NCI-H524 (cell line): ENCODE results near the gene PAIP1.
"Not testable (repeated sequence)": the region's sequence is repeated elsewhere in the genome, so short reads cannot be mapped to it uniquely, and the experiment has no call there.

Experiments
- DNase-seq, 2 experiments: peaks; one replicate each; lab custom pipeline; 2025; lab: John Stamatoyannopoulos, UW

PAIP1 gene

DNA sequence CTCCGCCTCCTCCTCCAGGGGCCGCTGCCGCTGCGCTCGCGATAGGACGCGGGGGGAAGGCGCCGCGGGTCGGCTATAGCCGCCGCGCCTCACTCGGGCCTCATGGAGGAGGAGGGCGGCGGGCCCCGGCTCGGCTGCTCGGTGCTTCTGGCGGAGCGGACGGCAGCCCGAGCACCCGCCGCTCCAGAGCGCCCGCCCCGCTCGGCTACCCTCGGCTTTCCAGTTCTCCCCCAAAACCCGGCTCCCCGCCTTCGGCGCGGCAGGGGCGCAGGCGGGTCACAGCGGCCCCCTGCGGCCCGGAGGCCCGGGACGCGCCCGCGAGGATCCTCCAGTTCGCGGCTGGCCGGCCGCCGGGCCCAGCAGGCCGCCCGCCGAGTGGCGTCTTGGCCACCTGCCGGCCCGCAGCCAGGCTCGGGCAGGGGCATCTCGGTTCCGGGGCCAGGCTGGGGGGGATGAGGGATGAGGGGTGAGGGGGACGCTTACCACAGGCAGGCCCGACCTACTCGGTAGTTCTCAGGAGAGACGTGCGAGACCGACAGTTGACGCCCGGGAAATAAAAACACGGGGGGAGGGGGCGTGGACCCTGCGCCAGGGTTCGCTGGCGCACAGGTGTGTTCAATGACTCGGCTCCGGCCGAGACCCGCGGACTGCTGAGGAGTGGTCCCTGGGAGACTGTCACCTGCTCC is at the start of gene PAIP1:
Gene PAIP1, minus strand, starts transcription at position 221 of the 686 bp plus-strand sequence. CDS start 231 bp downstream, outside the sequence.
- DNase-seq = peak; percentile 86

GRCh38 chr5:43606351-43606750 is 49.5 kb upstream of the PAIP1 start:
- no peak for DNase-seq

- DNase-seq = no peak
Measured at GRCh38 chr5:43604699-43605098, 47.8 kb upstream of the PAIP1 start.

DNA sequence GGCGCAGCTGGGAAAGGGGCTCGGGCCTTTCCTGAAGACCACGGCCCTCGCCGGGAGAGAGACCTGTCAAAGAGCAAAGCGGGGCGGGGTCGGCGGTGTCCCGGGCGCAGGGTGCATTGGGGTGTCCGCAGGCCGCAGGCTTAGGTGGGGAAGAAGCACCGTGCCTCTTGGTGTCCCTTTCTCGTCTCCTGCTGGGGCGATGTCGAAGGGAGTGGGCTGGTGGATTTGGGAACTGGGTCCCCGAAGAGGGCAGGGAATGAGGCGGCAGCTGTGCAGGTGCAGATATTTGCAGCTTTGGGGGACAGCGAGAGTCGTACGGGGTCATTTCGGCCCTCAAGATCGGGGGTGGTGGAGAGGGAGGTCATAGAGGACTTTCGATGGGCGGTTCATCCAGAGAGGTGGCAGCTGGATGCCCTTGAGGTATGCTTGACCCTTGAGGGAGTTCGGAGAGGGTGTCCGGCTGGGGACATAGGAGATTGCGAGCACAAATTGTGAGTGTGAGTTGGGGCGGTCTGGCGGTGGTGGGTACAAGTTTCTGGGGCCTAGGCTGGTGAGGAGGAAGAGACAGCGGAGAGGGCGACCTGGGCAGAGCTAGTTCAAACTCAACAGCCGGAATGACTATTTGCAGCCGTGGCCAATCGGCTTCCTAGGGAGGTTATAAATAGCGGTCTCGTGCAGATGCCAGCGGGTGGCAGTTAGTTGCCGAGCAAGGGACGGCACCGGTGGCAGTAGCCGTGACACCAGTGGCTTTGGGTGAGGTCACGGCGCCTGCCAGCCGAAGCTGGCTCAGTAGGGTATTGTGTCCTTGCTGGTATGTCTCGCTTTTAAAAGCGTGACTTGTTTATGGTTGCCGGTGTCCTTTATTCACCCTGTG is 46.7 kb upstream of the PAIP1 start:
- peak; percentile 42 to 71 for DNase-seq

DNA sequence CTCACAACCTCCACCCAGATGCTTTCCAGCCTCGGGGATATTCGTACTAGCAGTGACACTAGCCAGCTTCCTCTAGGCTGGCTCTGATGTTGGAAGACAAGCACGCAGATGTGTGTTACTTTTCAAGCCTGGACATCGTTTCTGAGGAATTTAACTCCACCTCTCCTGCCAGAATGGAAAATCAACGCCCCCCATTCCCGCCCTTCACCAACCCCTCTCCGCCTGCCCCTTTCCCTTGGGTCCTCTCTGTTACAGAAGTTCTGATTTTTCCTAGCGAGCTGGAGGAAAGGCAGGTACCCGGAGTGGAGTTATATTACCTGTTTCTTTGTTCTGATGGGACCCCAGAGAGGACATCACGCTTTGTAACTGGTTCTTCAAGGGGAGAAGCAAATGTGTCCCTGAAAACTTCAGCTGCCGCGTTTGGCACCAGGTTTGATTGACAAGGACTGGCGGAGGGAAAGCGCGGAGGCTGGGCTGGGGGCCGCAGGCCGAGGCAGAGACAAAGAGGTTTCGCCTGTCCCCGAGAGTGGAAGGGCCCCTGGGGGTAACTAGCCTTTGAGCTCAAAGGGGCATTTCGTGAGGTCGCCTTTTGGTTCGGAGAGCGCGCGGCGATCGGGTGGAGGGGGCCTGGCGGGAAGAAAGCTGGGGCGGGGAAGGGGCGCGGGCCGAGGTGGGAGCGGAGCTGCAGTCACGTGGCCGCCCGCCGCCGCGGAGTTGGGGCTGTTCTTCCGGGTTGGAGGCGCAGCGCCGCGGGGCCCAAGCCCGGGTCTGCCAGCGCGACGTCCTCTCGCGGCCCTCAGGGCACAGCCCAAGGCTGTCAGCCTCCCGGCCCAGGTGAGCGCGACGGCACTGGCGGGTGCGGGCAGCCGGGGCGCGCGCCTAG is 45.8 kb upstream of the PAIP1 start, which contains the start of gene NNT:
Gene NNT, plus strand, starts transcription at position 720 of the 883 bp plus-strand sequence. CDS start 6,016 bp downstream, outside the sequence.
- peak; percentile 62 to 75 for DNase-seq

- peak in 1 of 2 experiments; percentile 25 for DNase-seq
Measured at GRCh38 chr5:43601454-43602260, 44.8 kb upstream of the PAIP1 start.

- DNase-seq = not testable (repeated sequence)
Measured at GRCh38 chr5:43598927-43599326, 42.0 kb upstream of the PAIP1 start.

DNA sequence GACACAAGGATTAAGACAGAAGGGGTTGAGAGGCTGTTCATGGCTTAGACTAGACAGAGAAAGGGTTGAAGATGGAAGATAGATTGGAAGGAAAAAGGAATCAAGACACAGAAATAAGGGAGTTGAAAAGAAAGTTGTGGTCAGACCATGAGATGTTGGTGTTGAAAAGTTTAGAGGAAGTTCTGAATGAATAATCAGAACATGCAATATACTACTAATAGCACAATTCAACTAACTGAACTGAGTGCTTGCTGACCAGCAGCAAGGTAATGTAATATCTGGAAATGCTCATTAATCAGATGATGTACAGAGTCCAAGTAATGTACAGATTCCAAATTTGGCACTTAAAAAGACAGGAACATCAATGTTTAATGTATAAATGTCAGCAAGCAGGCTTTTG is 35.5 kb upstream of the PAIP1 start:
- no peak for DNase-seq

DNA sequence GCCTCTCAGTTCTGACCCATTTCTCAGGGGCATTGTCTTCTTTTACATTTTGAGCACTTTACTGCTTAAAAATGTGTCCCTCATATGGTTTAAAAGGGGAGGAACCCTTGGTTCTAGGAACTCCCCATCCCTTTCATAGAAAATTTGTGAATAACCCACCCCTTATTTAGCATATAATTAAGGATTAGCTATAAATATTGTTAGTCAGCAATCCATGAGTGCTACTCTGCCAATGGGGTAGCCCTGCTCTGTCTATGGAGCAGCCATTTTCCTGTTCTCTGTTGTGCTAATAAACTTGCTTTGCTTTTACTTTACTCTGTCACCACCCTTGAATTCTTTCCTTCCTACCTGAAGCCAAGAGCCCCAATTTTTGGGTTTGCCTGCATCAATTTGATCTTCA is 33.8 kb upstream of the PAIP1 start:
- DNase-seq = no peak

DNA sequence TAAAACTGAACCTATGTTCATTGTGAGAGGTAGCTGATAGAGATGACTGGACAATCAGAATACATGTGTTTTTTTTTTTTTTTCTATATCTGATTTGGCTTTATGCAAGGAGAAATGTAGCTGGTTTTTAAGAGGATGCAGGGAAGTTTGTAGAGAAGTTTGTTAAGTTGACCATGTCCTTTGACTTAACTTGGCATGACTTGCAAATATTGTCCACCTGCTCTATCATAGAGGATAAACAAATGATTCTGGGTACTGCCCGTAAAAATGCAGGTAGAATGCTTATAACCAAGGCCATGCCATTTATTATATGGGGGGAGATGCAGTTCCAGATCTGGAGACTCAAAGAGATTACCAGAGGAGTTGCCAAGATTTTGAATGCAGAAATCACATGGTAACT is 32.4 kb upstream of the PAIP1 start:
- DNase-seq = no peak

DNA sequence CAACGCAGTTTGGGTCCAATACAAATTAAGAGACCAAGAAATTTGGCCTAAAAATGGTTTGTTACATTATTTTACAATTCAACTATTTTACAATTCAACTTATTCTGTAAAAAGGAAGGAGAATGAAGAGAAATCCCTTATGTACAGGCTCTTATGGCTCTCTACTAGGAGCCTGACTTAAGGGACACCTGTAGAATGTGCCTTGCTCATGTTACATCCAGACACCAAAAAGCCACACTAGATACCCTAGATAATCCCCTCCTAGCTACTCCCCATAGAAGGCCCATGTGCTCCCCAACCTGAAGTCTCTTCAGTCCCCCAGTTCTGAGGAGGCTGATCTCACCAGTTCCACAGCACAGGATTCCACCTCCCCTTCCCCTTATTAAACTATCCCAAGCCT is 32.0 kb upstream of the PAIP1 start:
- no peak for DNase-seq

- DNase-seq = no peak
Measured at GRCh38 chr5:43584166-43584699, 27.4 kb upstream of the PAIP1 start.

DNA sequence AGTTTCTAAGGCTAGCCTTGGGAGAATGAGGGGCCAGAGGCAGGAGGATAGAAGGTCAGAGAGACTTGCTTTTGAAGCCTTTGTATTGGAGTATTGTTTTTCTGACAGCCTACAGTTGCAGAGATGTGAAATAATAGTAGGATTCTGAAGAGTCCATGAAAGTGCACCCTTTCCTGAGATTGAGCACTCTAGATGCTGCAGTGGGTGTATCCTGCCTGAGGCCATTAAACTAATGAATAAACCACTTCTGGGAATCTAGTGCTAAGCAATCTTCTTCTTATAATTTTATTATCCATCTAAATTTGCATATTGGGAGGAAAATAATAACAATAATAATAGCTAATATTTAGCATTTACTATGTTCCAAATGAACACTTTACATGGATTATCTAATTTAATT is 26.8 kb upstream of the PAIP1 start:
- no peak for DNase-seq

DNA sequence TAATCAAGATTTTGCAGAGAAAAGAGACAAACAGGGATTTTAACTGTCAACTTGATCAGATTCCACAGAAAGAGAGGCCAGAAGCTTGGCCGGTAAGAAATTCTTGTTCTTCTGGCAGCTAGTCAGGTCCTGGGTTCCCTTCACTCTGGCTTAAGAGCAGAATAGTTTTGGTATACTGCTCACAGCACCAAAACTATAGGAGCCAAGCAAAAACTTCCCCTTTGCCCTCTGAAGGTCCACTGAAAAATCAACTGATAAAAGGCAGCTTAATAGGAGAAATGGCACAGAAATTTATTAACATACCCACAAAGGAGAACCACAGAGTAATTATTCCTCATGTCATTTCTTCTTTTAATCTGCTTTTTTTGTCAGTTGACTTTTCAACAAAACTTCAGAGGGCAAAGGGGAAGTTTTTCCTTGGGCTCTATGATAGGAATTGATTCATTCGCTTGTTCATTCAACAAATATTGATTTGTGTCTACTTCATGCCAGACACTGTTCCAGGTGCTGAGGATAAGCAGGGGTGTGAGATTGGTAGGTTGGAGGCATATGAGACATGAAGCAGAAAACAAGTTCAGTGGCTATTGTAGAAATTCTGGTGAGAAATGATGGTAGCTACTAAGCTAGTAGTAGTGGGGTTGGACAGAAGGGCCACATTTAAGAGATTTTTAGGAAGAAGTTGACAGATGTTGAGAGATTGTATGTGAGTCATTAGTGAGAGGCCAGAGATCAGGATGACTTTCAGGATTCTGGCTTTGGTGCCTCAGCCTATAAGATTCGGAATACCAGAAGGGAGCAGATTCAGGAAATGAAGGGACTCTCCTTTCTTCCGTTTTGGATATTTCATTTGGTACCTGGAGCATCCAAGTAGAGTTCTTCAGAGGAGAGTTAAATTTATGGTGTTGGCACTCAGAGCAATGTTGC is 25.5 kb upstream of the PAIP1 start:
- peak; percentile 4 to 57 for DNase-seq

DNA sequence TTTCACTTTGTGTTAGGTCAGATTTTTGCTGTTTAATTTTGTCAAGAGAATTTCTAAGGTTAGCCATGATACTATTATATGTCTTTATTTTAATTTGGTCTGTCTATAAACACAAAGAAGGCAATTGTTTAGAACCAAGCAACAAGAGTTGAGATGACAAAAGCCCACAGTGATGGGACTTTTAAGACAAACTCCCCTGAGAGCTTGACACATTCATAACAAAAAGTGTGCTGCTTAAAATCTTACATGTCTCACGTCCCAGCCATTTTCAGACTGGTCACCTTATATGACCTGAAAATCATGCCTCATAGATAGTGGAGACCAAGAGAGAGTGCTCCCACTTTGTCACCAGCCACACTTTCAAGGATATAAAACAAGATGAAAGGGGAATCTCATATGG is 24.5 kb upstream of the PAIP1 start:
- DNase-seq = no peak

- peak; percentile 98 to 99 for DNase-seq
Measured at GRCh38 chr5:43580402-43581210, 23.7 kb upstream of the PAIP1 start.

DNA sequence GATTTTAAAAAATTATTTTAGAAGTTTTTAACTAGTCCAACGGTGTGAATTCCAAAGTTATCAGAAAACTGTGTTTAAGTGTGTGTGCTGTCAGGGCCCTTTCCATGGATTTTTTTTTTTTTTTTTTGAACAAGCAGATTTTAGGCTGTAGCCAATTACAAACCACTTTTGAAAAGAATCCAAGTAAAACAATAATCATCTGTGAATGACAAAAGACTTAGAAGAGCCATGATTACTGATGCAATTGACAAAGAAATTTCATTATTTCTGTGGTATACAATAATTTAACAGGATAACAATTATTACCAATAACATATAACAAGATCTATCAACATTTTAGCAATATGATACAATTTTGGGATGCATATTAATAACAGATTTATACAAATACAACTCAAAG is 16.2 kb upstream of the PAIP1 start:
- DNase-seq = no peak

DNA sequence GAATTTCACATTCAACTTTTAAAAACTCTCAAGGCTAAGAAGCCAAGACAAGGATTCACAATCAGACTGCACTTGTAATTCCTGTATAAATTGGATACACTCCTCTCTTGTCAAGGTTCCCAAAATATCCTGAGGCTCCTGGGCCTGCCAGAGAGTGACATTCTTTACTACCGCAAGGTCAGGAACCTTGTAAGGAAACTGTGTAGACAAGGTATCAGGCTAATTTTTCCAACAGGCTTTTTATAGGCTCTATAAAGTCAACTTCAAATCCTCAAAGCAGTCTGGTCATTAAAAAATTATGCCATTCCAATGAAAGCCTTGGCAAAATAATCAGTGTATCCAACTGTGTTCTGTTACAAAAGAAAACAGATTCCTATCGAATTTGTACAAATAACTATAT is 15.5 kb upstream of the PAIP1 start:
- no peak for DNase-seq

- DNase-seq = no peak
Measured at GRCh38 chr5:43571237-43571636, 14.4 kb upstream of the PAIP1 start.
